GM19035 (cell line): Measurements from ENCODE around the gene KCNJ15.
"Not testable (repeated sequence)": the region's sequence is repeated elsewhere in the genome, so short reads cannot be mapped to it uniquely, and the experiment has no call there.

Experiments
- ATAC-seq: cut with Tn5 transposase; IDR thresholded peaks from one replicate; pipeline ENCODE4 v1.9.1; 2021; ENCODE audit not compliant: unreplicated experiment

The KCNJ15 gene

GRCh38 chr21:38256599-38257302 lies at the start of gene KCNJ15:
Gene KCNJ15, plus strand, starts transcription at chr21:38256991. Its CDS starts 42,271 bp downstream, at chr21:38299262.
- no peak for ATAC-seq

- no peak for ATAC-seq
These were observed 48.7 kb upstream of the KCNJ15 start for GRCh38 chr21:38208118-38208517.

- no peak for ATAC-seq
These were observed 45.5 kb upstream of the KCNJ15 start for GRCh38 chr21:38211321-38211720.

- no peak for ATAC-seq
These were observed 44.1 kb upstream of the KCNJ15 start for GRCh38 chr21:38212706-38213105.

GRCh38 chr21:38219049-38219628 lies 37.7 kb upstream of the KCNJ15 start:
- no peak for ATAC-seq

- no peak for ATAC-seq
These were observed 36.5 kb upstream of the KCNJ15 start for GRCh38 chr21:38220270-38220737.

- no peak for ATAC-seq
These were observed 35.2 kb upstream of the KCNJ15 start for GRCh38 chr21:38221594-38221993.

- ATAC-seq = no peak
These were observed 32.8 kb upstream of the KCNJ15 start for GRCh38 chr21:38223893-38224540.

GRCh38 chr21:38227401-38227800 lies 29.4 kb upstream of the KCNJ15 start:
- no peak for ATAC-seq

- ATAC-seq = no peak
These were observed 28.7 kb upstream of the KCNJ15 start for GRCh38 chr21:38228115-38228514.

- no peak for ATAC-seq
These were observed 28.3 kb upstream of the KCNJ15 start for GRCh38 chr21:38228537-38228936.

GRCh38 chr21:38229260-38229877 lies 27.4 kb upstream of the KCNJ15 start:
- ATAC-seq = no peak

GRCh38 chr21:38234395-38235142 lies 22.2 kb upstream of the KCNJ15 start:
- no peak for ATAC-seq

GRCh38 chr21:38235251-38235650 lies 21.5 kb upstream of the KCNJ15 start:
- not testable (repeated sequence) for ATAC-seq

- no peak for ATAC-seq
These were observed 20.6 kb upstream of the KCNJ15 start for GRCh38 chr21:38236232-38236631.

GRCh38 chr21:38239672-38240071 lies 17.1 kb upstream of the KCNJ15 start:
- no peak for ATAC-seq

GRCh38 chr21:38240129-38240528 lies 16.7 kb upstream of the KCNJ15 start:
- ATAC-seq = no peak

- ATAC-seq = no peak
These were observed 15.6 kb upstream of the KCNJ15 start for GRCh38 chr21:38241029-38241740.

- no peak for ATAC-seq
These were observed 14.7 kb upstream of the KCNJ15 start for GRCh38 chr21:38242061-38242460.

- no peak for ATAC-seq
These were observed 12.9 kb upstream of the KCNJ15 start for GRCh38 chr21:38243732-38244406.
